HG03159 (cell line): ENCODE measurements around the gene MRPL50.

Source experiments
- ATAC-seq: cut with Tn5 transposase; IDR thresholded peaks from one replicate; pipeline ENCODE4 v1.9.1; 2021; ENCODE audit warnings: mild to moderate bottlenecking, moderate library complexity; ENCODE audit not compliant: unreplicated experiment

MRPL50 gene

DNA sequence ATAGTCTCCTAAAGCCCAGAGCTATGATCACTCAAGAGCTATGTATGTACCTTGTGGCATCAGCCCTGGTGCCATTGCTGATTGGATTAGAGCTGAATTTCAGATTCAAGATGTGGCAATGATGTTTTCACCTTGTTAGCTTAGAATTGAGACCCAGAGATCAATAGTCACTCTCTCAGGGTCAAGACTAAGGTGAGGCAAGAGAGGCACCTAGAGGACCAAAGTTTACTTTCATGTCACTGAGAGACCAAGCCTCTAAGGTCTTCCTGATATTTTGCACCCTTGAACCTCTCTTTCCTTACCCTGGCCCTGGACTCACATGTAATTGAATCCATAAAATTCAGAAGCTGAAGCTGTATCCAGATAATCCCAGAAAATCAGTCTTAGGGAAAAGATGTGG is 56.5 kb downstream of the MRPL50 start:
- ATAC-seq = no peak
